GM19035 (cell line): ENCODE data around the gene LCN1.
"Not testable (repeated sequence)": the region's sequence is repeated elsewhere in the genome, so short reads cannot be mapped to it uniquely, and the experiment has no call there.

ENCODE experiments used
- ATAC-seq: cut with Tn5 transposase; IDR thresholded peaks from one replicate; pipeline ENCODE4 v1.9.1; 2021; ENCODE audit not compliant: unreplicated experiment

LCN1 gene

DNA sequence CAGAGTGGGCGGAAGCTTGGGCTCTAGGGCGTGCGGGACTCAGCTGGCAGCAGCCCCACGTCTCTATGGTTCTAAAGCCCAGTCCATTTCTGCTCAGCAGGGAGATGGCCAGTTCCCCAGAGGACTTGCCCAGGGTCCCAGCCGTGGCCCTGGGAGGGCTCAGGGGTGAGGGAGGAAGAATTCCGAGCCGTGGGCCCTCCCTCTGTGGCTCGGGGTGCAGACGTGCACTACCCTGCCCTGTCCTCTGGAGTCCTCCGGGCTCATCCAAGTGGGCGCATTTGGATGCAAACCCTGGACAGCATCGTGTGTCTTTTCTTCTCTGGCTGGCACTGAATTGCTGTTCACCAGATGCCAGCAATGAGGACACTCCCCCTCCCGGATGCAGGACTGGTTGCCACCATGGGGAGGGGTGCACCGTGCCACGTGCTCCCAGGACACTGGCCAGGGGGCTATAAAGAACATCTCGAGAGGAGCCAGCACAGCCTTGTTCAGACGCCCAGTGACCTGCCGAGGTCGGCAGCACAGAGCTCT lies 24.5 kb downstream of the LCN1 start, which contains the start of gene OBP2A:
Gene OBP2A, plus strand, starts transcription at position 481 of the 531 bp plus-strand sequence. CDS start 55 bp downstream, outside the sequence.
- not testable (repeated sequence) for ATAC-seq

DNA sequence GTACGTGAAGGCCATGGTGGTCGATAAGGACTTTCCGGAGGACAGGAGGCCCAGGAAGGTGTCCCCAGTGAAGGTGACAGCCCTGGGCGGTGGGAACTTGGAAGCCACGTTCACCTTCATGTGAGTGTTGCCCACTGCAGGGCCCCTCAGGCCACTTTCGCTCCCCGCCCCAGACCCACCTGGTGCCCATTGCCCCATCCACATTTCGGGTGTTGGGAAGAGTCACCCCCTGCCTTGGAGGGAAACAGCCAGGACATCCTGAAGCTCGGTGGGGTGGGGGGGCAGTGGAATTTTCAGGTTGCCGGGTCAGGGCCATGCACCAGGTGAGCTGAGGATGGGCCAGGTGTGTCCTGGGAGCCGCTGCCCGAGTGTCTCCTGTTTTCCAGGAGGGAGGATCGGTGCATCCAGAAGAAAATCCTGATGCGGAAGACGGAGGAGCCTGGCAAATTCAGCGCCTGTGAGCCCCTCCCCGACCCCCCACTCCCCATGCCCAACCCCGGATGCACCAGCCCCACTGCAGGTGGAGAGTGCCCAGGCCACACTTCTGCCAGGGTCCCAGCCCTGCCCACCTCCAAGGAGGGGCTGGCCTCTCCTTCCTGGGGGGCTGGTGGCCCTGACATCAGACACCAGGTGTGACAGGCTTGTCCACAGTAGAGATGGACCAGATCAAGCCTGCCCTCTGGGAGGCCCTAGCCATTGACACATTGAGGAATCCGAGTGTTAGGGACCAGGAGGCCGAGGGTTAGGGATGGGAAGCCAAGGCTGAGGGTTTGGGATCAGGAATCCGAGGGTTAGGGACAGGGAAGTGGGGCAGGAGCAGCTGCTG lies 25.8 kb downstream of the LCN1 start:
- not testable (repeated sequence) for ATAC-seq

DNA sequence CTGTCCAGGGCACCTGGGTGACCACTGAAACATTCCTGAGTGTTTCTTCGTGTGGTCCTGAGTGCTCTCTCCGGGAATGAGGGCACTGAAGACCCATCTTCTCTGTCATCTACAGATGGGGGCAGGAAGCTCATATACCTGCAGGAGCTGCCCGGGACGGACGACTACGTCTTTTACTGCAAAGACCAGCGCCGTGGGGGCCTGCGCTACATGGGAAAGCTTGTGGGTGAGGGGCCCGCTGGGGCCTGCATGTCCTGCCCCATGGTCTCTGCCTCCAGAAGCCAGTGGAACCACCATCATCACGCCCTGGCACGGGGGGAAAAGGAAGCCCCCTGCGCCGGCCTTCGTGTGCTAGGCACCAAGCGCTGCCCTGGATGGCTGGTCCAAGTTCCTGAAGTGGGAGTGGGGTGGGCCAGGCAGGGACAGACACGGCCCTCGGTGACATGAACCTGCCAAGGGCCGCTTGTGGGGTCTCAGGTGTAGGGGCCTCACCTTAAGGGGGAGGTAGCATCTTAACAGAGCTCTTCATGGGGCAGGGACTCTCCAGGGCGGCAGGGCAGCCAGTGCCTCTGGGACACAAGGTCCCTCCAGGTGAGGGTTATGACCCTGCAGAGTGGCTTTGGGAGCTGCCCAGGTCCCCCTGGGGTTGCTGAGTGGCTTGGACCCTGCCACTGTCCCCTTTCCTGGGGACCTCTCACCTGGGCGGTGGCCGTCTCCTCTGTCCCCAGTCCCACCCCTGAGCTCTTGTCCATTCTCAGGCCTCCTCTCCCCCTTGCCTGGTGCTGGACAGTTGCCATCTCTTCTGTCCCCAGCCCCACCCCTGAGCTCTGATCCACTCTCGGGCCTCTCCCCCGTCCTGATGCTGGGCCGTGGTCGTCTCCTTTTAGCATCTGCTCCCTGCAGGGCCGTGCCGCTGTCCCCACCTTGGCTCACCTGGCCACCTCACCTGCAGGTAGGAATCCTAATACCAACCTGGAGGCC lies 26.8 kb downstream of the LCN1 start:
- ATAC-seq: no peak

DNA sequence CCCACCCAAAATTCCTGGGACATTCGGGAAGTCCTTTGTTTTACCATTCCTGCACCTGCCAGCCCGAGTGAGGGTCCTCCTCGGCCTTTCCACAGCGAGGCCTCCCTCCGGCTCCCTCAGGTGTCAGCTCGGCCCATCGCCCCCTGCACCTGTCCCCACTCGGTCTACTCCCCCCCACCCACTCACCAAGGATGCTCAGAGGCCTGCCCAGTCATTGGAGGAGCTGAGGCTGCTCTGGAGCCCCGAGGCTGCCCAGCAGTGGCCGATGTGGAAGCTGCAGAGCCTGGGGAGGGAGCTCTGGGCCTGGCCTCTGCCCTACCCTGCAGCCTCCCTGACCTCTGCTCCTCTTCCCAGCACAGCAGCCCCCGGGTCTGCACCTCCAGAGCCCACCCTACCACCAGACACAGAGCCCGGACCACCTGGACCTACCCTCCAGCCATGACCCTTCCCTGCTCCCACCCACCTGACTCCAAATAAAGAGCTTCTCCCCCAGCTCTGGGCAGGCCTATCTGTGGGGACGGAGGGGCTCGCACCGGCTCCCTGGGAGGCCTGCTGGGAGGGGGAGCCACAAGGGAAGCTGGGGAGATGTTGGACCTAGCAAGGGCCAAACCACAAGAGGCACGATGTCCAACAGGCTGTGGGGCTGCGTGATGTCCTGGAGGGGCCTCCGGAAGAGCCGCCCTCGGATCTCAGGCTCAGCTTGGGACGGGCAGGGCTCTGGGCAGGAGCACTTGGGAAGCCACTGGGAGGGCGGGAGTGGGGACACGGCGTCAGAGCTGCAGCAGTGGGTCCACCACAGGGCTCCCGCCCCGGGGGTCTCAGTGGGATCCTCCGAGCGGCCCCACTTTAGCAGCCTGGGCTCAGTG lies 28.5 kb downstream of the LCN1 start:
- not testable (repeated sequence) for ATAC-seq

DNA sequence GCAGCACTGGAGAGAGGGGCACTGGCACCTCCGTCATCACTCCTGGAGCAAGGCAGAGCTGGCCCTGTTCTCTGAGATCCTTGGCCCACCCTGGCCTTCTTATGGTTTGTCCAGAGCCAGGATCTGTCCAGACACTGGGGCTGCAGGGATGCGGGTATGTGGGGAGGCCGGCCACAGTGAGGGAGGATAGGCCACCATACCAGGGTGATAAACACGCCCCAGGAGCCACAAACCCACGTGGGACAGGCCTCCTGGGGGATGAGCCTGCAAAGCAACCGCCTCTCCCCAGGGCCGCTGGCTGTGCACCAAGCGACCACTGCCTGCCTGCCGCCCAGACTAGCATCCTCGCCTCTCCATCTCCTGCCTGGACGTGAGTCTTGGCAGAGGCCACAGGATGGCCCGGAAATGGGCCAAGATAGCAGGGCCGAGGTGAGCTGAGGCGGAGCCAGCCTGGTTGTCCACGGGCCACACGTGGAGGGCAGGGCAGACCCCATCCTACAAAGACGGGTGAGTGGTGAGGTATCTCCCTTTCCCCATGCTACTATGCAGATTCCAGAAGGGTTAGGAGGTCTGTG lies 29.2 kb downstream of the LCN1 start:
- no peak for ATAC-seq

DNA sequence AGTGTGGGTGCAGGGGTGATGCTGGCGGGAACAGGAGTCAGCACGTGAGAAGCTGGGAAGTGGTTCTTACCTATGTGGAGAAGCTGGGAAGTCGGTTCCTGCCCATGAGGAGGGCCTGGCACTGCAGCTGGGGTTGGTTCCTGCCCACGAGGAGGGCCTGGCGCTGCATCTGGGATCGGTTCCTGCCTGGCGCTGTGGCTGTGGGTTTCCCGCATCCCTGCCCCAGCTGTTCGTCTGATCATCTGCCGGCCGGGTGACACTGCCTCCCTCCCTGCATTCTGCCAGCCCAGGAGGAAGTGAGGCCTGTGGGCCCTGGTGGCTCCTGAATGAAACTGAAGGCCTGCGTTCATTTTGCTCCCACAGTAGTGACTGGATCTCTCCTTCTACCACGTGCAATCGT lies 29.8 kb downstream of the LCN1 start:
- ATAC-seq: no peak

DNA sequence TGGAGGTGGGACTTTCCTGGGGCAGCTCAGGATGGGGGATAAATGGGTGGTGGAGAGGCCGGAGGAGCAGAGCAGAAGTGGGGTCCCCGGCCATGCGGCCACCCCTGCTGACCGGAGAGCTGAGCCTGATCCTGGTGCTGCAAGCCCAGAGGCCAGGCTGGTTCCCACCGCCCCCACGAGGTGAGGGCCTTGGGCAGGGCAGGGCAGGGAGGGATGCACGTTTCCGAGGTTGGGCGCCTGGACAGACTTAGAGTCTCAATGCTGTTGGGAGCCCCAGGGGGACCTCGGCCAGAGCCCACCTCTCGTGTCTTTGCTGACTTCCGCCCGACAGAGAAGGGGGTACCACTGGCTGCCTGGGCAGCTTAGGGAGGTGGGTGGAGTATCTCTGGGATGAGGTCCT lies 30.2 kb downstream of the LCN1 start:
- ATAC-seq: no peak

DNA sequence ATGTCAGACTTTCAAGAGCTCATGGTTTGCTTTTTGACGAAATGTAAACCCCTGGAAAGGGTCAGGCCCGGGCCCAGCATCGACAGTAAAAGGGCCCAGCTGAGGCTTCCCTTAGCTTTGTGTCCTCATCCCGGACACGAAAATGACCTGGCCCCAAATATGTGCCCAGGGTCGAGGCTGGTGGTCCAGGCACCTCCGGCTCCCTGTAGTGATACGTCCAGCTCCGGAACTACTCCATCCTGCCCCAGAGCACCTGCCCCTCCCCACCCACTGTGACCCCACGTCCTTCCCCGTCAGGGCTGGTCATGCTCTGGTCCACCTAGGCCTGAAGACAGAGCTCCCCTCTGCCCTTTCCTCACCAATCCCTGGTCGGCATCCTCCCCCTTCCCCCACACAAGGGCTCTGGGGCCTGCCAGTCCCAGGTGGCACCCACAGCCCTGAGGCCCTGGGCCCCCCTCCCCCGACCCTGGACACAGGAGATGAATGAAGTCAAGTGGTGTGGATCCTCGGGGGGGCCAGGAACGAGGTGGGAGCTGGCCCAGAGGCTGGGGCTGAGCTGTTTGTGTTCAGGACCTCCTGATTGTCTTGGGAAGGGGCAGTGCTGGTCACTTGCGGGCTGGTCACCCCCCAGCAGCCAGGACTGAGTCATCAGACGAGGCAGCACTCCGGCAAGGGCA lies 30.9 kb downstream of the LCN1 start:
- no peak for ATAC-seq

DNA sequence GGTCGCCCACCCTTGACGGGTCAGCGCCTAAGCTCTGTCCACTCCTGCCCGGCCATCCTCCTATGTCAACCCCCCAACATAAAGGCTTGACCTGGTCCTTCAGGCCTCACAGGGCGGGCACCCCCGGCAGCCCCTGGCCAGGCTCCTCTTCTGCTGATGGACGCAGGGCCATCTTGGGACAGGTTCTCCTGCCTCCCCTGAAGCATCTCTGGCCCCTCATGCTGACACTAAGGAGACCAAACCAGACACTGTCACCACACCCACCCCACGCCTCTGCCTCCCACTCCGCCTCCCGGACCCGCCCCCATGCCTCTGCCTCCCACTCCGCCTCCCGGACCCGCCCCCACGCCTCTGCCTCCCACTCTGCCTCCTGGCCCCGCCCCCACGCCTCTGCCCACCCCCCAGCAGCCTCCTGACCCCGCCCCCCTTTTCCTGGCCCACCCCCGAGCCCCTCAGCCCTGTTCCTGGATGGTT lies 31.5 kb downstream of the LCN1 start:
- no peak for ATAC-seq

DNA sequence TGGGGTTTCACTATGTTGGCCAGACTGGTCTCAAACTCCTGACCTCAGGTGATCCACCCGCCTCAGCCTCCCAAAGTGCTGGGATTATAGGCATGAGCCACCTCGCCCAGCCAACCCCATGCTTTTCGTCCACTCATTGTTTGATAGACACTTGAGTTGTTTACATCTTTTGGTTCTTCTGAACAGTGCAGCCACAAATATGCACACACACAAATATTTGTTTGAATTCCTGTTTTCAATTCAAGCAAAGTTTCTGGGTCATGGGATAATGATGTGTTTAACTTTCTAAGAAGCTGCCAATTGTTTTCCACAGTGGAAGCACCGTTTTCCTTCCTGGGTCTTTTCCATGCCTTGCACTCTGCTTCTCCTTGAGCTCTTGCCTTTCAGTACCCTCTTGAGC lies 33.5 kb downstream of the LCN1 start:
- no peak for ATAC-seq

DNA sequence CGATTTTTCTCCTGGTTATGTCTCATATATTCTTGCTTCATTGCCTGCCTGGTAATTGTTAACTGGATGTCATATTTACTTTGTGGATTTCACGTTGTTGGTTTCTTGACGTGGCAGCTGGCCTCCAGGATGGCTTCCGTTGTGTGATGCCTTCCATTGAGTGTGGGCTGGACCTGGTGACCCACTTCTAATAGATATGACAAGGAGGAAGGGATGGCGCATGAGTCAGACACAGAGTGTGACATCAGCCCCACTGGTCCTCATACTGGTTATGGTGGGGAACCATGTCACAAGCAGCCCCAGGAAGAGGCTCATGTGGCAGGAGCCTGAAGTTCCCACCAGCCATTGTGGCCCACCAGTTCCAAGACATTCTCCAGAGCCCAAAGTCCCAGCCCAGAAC lies 34.0 kb downstream of the LCN1 start:
- ATAC-seq: no peak

DNA sequence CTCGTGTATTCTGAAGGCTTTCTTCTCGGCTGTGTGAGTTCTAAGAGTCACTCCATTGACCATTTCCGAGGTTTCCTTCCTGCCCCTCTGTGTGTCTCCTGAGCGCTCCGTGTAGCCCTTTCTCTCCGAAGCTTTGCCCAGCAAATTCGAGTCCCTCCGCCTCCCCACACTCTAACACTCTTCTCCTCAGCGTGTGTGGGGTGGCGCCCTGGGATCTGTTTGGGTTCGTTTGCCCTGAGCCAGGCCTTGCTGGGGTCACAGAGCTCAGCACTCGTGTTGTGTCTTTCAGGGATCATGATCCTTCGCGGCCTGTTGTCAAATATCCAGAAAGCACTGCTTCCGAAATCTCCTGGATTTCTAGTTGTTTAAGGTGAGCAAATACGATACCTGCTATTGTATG lies 34.7 kb downstream of the LCN1 start:
- no peak for ATAC-seq

DNA sequence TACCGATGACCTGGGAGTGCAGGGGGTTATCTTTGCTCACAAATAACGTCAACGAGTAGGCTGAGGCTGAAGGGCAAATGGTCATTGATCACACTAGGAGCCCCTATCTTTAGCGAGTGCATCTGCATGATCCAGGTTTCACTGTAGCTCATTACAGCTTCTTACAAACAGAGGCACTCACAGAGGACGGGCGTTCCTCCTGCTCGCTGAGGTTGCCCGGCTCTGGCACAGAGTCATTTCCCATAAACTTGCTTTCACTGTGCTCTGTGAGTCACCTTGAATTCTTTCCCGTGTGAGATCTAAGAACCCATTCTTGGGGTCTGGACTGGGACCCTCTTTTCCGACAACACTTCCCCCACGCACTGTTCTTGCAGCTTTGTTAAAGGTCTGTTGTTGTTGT lies 38.4 kb downstream of the LCN1 start:
- ATAC-seq: no peak

DNA sequence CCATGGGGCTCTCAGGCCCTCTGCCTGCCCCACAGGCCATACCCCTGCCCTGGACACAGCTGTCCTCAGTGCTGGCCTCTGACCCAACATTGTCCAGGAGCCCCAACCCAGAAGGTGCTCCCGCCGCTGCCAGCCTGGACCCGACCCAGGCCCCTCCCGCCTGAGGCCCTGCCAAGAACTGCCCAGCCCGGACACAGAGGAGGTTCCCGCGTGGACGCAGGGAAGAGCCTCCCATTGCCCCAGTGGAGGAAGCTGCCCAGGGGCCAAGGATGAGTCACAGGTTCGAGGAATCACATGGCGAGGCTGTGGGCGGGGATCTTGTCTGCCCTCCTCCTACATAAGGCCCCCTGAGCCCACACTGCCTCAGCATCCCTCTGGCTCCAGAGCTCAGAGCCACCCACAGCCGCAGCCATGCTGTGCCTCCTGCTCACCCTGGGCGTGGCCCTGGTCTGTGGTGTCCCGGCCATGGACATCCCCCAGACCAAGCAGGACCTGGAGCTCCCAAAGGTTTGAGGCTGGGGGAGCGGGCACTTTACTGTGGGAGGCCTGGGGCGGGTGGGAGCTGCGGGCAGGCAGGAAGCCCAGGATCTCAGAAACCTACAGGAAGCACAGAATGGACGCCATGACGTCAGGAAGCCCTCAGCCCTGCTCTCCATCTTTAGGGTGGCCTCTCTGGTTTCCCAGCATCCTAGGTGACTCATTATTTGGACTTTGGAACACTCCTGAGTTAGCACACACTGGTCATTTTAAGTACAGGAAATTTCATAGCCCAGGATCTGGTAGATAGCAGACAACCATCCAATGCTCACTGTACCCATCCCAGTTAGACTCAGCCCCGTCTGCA lies 40.4 kb downstream of the LCN1 start, which contains the start of gene PAEP:
Gene PAEP, plus strand, starts transcription at position 366 of the 844 bp plus-strand sequence.
- no peak for ATAC-seq

DNA sequence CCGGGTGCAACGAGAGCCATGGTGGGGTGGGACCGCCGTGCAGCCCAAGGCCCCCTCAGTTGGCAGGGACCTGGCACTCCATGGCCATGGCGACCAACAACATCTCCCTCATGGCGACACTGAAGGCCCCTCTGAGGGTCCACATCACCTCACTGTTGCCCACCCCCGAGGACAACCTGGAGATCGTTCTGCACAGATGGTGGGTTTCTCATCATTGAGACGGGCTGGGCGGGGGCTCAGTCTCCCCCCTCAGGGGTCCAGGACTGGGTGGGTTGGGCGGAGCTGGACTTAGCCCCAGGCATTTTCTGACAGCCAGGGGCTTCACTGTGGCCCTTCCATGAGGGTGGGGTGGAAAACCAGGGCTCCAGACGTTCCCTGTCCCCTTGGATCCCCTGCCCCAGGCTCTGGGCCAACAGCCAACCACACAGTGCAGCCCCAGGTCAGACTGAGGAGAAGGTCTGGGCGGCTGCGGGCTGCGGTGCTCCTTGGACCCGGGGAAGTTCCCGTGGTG lies 41.0 kb downstream of the LCN1 start:
- no peak for ATAC-seq

DNA sequence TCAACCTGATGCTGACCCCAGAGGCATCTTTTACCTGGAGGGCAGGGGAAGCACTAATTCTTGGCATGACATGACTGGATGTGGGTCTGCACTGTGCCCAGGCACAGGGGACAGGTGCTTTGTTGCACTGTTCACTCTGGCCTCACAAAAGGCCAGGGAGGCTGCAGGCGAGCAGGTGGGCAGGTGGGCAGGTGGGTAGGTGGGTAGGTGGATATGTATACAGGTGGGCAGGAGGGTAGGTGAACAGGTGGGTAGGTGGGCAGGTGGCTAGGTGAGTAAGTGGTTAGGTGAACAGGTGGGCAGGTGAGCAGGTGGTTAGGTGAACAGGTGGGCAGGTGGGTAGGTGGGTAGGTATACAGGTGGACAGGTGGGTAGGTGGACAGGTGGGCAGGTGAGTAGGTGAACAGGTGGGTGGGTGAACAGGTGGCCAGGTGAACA lies 41.8 kb downstream of the LCN1 start:
- no peak for ATAC-seq

DNA sequence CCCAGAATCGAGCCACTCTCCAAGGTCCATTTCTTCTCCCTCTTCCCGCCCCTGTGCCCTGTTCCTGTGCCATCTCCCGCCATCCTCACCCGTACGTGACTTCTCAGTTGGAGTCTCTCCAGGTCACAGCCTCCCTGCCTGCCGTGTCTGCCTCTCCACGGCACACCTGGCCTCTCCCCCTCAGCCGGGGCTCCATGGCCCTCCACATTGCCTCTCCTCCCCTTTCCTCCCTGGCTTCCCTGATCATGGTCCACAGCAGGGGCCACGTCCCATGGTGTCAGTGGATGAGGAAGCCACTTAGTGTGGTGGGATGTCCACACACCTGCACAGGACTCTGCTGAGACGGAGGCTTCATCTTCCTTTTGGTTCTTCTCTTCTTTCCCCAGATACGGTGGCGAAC lies 42.6 kb downstream of the LCN1 start:
- ATAC-seq: no peak

DNA sequence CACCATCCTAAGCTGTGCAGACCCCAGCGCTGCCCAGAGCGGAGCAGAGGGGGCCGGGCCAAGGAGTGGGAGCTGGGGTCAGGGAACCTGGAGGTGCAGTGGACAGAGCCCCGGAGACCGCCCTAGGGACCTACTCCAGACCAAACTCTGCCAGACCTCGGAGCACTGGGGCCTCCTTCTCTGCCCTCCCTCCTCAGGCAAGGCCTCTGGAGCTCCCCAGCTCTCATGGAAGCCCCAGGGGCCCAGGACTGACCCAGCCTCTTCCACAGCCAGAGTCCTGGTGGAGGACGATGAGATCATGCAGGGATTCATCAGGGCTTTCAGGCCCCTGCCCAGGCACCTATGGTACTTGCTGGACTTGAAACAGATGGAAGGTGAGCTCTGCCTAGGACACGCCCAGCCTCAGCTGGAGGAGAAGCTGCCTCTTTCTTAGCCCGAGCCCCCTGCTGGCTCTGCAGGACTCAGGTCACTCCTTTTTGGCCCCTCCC lies 43.9 kb downstream of the LCN1 start:
- no peak for ATAC-seq
